GM19328 (cell line): ENCODE data around the gene CCDC40.

Experiments
- ATAC-seq: cut with Tn5 transposase; IDR thresholded peaks from one replicate; pipeline ENCODE4 v1.9.1; 2021; ENCODE audit warnings: mild to moderate bottlenecking, moderate library complexity; ENCODE audit not compliant: unreplicated experiment

Gene CCDC40

DNA sequence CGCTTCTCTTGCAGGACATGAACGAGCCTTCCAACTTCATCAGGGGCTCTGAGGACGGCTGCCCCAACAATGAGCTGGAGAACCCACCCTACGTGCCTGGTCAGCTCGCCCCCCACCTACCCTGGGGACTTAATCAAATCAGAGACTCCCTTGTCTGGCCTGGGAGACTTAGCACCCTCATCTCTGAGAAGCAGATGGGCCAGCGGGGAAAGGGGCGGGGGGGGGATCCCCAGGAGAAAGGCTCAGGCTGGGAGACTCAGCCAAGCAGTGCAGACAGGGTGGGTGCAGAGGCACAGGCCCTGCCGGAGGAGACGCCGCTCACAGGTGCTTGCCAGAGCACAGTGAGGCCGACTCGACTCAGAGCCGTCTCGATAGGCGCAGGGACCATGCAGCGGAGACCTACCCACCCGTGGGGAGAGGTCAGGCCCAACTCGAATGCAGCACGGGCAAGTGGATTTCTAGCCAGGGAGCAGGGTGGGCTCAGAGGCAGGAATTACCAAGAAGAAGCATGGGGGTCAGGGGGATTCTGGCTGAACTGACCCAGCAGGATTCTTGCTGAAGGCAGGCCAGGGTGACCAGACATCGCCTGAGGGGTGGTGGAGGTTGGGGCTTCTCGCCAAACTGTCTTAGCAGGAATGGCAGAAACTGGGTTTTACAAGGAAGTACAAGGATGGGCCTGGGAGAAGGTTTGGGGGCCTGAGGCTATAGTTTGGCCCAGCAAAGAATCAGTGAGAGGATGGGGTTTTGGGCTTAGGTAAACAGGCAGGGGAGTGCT lies 74.7 kb downstream of the CCDC40 start:
- ATAC-seq, result no peak

- ATAC-seq, result no peak
These were observed 75.4 kb downstream of the CCDC40 start for GRCh38 chr17:80111702-80112470.

DNA sequence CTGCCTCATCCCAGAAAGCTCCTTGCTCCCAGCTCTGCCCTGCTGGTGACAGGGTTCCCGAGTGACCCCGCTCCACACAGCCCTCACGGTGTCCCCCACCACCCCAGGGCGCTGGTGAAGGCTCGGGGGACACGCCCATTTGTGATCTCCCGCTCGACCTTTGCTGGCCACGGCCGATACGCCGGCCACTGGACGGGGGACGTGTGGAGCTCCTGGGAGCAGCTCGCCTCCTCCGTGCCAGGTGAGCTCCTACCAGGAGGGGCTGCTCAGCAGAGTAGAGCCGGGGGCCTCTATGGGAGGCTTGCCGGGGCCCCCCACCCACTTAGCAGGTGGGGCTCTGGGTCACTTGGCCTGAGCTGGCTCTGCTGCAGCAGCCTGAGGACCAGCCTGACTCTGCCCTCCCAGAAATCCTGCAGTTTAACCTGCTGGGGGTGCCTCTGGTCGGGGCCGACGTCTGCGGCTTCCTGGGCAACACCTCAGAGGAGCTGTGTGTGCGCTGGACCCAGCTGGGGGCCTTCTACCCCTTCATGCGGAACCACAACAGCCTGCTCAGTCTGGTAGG lies 76.1 kb downstream of the CCDC40 start:
- ATAC-seq, result no peak

DNA sequence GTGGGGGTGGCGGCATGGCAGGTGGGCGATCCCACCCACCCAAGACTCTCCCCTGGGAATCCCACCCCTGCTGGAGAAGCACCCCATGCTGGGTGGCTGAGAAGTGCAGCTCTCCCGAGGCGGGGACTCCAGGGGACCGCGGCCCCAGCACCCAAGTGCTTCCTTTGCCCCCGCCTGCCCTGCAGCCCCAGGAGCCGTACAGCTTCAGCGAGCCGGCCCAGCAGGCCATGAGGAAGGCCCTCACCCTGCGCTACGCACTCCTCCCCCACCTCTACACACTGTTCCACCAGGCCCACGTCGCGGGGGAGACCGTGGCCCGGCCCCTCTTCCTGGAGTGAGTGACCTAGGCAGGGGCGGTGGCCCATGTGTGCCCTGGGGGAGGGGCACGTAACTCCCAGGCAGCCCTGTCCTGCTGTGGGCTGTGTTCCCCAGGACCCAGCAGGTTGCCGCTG lies 76.6 kb downstream of the CCDC40 start:
- ATAC-seq, result no peak

DNA sequence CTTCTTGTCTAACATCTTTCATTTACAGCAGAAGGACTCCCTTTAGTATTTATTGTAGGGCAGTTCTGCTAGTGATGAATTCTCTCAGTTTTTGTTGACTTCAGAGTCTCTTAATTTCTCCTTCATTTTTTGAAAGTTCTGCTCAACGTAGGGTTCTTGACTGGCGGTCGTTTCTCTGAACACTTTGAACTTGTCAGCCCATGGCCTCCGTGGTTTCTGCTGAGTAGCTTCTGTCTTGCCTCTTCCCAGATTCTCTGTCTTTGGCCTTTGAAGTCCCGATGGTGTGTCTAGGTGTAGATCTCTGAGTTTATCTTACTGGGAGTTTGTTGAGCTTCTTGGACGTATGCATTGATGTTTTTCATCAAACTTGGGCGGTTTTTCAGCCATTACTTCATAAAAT lies 78.3 kb downstream of the CCDC40 start:
- no peak for ATAC-seq

- ATAC-seq, result no peak
These were observed 78.7 kb downstream of the CCDC40 start for GRCh38 chr17:80115159-80115558.

DNA sequence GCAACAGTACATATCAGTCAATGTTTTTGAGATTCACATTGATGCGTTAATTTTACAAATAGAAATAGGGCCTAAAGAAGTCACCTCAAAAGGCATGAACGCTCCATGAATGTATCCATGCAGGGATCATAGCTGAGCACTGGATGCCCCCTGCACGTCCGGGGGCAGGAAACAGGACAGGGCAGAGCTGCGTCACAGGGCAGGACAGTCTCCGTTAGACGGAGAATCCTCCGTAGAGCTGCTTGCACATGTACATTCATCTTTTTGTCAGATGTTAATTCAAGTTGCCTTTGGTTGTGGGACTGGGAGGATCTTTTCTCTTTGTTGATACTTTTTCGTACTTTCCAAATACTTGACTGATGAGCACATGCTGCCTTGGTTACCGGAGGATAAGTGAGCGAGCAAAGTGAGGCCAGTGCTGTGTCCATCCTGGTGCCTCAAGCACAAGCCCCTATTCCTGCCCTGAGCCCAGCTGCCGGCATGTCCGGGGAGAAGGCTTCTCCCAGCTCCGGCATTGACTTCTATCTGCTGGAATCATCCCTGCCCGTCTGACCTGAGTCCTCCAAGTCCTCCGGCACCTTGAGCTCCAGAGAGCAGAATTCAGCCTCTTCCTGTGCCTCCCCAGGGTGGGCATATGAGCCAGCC lies 80.0 kb downstream of the CCDC40 start:
- no peak for ATAC-seq

GRCh38 chr17:80116921-80117380 lies 80.5 kb downstream of the CCDC40 start:
- no peak for ATAC-seq

DNA sequence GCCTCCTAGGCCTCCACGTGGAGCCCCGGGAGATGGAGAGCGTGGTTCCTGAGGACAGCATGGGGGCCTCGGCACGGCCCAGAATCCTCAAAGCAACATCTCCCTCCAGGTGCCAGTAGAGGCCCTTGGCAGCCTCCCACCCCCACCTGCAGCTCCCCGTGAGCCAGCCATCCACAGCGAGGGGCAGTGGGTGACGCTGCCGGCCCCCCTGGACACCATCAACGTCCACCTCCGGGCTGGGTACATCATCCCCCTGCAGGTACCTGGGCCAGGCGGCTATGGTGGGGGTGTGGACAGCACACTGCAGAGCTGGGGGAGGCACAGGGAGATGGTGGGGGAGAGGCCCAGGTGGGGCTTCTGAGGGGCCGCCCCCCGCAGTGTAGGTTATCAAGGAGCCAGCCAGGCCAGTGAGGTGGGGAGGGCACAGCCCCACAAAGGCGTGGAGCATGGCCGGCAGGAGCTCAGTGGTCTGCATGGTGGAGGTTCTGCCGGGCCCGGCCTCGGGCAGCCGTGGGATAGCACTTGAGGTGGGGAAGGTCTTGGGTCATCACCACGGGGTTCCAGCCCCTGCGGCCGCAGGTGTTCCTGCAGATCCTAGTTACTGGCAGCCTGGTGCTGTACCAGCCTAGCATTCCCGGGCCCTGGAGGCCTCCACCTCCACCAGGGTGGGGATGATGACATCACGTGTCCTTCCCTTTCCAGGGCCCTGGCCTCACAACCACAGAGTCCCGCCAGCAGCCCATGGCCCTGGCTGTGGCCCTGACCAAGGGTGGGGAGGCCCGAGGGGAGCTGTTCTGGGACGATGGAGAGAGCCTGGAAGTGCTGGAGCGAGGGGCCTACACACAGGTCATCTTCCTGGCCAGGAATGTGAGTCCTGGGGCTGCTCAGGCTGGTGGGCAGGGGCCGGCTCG lies 81.3 kb downstream of the CCDC40 start:
- ATAC-seq, result no peak

DNA sequence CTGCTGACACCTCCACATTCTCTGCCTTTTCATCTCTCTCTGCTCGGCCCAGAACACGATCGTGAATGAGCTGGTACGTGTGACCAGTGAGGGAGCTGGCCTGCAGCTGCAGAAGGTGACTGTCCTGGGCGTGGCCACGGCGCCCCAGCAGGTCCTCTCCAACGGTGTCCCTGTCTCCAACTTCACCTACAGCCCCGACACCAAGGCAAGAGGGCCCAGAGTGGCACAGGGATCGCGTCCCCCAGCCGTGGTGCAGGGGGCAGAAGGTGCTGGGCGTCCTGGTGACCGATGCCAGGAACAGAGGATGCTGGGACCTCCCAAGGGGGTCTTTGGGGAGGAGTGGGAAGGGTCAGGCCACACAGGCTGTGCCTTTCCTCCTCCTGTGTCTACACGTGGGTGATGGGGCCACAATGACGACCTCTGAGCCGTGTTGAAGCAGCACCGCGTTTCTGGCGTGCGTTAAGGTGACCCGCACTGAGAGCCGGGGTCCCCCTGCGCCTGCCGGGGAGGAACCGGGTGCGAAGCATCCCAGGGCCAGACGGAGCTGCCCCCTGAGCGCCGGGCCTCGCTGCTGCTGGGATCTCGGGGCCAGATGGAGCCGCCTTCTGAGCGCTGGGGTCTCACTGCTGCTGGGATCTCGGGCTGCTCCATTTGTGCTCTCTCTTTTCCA lies 82.3 kb downstream of the CCDC40 start:
- no peak for ATAC-seq

GRCh38 chr17:80119271-80119791 lies 82.9 kb downstream of the CCDC40 start:
- ATAC-seq, result no peak

- no peak for ATAC-seq
These were observed 83.4 kb downstream of the CCDC40 start for GRCh38 chr17:80119839-80120238.

DNA sequence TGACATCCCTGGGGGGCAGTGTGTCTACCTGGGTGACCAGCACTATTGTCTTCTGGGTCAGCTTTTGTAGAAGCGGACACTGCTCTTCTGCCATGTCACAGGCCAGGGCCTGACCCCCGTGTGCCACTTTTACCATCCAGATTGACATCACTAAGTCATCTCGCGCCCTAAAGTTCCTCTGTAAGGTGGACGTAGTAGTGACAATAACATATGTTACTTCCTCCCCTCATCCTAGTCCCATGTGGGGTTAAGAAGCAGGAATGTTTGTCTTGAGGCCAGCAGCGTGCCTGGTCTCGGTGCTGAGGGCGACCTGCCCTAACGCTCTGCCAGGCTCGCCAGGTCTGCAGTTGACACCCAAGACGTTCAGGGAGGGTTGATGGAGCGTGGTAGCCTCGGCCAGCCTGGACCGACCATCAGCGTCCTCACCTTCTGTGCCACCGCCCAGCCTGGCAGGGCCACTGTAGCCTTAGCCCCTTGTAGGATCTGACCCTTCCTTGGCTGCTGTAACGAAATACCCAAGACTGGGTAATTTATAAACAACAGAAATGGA lies 85.7 kb downstream of the CCDC40 start:
- no peak for ATAC-seq

- ATAC-seq, result no peak
These were observed 86.6 kb downstream of the CCDC40 start for GRCh38 chr17:80122926-80123505.

DNA sequence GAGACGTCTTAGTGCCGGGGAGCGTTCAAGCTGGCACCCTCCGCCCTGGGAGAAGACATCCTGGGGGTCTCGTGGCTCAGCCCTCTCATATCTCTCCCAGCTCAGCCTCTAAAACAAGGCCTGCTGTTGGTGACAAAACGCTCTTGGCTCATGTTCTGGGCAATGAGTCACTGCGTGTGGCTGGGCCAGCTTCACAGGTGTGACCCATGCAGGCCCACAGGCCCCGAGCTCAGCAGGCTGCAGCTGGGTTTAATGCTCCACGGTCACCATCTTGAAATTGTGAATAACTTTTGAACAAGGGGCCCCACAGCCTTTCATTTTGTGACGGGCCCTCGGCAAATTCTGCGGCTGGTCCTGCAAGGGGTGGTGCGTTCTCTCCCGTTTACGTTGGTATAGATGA lies 87.3 kb downstream of the CCDC40 start:
- no peak for ATAC-seq

GRCh38 chr17:80124351-80124981 lies 88.0 kb downstream of the CCDC40 start:
- no peak for ATAC-seq

GRCh38 chr17:80125656-80126448 lies 89.4 kb downstream of the CCDC40 start:
- ATAC-seq, result no peak

DNA sequence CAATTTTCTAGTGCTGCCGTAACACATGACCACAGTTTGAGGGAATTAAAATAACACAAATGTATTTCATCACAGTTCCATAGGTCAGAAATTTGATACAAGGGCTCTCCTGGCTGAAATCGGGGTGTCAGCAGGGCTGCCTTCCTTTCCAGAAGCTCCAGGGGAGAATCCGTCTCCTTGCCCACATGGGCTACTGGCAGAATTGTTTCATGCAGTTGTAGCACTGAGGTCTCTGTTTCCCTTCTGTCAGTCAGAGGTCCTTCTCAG lies 89.9 kb downstream of the CCDC40 start:
- ATAC-seq, result no peak
